Testis (tissue), 3 donors: Measurements from ENCODE around the gene MYO1D. TPM values are rescaled to one million over a fixed set of nuclear protein-coding genes. Genes with fewer than 3 reads are reported as not detected.

Experiments used
- DNase-seq: peaks from one replicate; pipeline ENCODE4 v3.0.0-alpha.2; 2019
- H3K27ac ChIP-seq, 2 donors: fragments of 200-600 bp; sonication (generic); one replicate each; pipeline ENCODE4 v1.5.1; 2019
- H3K27me3 ChIP-seq: fragments of 200-600 bp; sonication (generic); one replicate; pipeline ENCODE4 v1.5.1; 2019
- H3K36me3 ChIP-seq: fragments of 200-600 bp; sonication (generic); one replicate; pipeline ENCODE4 v1.5.1; 2017; ENCODE audit warnings: low read depth; ENCODE audit errors: missing control alignments
- H3K4me1 ChIP-seq: fragments of 200-600 bp; sonication (generic); one replicate; pipeline ENCODE4 v1.5.1; 2019
- H3K4me3 ChIP-seq, 2 donors: fragments of 200-600 bp; sonication (generic); one replicate each; pipeline ENCODE4 v1.5.1; 2017 to 2019
- H3K9me3 ChIP-seq: fragments of 200-600 bp; sonication (generic); one replicate; pipeline ENCODE4 v1.5.1; 2017
- POLR2A ChIP-seq: fragments of 450-650 bp; IDR thresholded peaks from one replicate; pipeline ENCODE4 v1.6.1; 2017; ENCODE audit warnings: antibody characterized with exemption, mild to moderate bottlenecking, moderate library complexity
- WGBS, 2 donors: methylation state at CpG; one replicate each; pipeline ENCODE4 v1.1.5; 2018; 5-methylcytosine and 5-hydroxymethylcytosine counted together
- intact Hi-C: fragments of 100-400 bp; cut with DNase I; formaldehyde crosslinking; loops from one replicate; pipeline ENCODE4 v1.15.1; 2023; ENCODE audit warnings: low total_unique reads
- polyA plus RNA-seq: library from polyadenylated mRNA; stranded (reverse); fragments of 350-450 nt; fragmentation: Illumina TruSeq; extraction: RNeasy Lipid Tissue Mini Kit (QIAGEN cat#74804); gene quantifications from one replicate; pipeline ENCODE4 v1.2.3, GENCODE V29; 2014; ENCODE audit warnings: low read depth, low replicate concordance; ENCODE audit not compliant: insufficient read depth
- total RNA-seq, 2 donors: library from RNA; depleted of rRNA; stranded (reverse); fragments of >200 nt; gene quantifications; one replicate each; pipeline ENCODE4 v1.2.3, GENCODE V29; 2016
- TF ChIP-seq, protein P1 (sequence below), 3 experiments: fragments of 450-650 bp in 2 of 3; fragments of 200-600 bp in 1 of 3; sonication (generic) in 1 of 3; IDR thresholded peaks; one replicate each; pipeline ENCODE4 v1.5.1; 2016 to 2019; ENCODE audit warnings: antibody characterized with exemption in 3 of 3, mild to moderate bottlenecking in 2 of 3, moderate library complexity in 1 of 3

MYO1D gene
- total and polyA plus RNA-seq, 3 donors from 2014 or later, result 29.5 to 34.1 (median 33.6) TPM

DNA sequence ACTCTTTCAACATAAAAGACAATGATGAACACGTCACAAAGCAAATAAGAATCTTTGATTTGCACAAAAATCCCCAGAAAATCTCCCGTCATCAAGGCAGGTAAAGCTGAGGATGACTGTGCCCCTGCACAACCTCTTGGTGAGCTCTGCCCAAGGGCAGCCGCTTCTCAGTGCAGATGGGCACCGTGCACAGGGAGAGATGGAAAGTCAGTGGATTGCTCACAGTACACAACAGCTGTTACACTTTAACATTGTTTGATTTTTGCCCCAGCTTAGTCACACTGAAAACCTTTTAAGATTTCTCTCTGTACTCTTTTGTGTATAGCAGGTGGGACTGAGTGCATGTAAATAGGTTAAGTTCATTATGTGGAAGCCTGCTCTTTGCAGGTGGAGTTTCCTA, 285.9 kb downstream of the MYO1D start:
- H3K4me1 ChIP-seq, result no peaks in the 10 kb centered on the region
- no peaks in the 10 kb centered on the region for H3K9me3 ChIP-seq
- H3K27ac ChIP-seq, result no peak overlapping the region
- TF ChIP-seq, protein P1, sequence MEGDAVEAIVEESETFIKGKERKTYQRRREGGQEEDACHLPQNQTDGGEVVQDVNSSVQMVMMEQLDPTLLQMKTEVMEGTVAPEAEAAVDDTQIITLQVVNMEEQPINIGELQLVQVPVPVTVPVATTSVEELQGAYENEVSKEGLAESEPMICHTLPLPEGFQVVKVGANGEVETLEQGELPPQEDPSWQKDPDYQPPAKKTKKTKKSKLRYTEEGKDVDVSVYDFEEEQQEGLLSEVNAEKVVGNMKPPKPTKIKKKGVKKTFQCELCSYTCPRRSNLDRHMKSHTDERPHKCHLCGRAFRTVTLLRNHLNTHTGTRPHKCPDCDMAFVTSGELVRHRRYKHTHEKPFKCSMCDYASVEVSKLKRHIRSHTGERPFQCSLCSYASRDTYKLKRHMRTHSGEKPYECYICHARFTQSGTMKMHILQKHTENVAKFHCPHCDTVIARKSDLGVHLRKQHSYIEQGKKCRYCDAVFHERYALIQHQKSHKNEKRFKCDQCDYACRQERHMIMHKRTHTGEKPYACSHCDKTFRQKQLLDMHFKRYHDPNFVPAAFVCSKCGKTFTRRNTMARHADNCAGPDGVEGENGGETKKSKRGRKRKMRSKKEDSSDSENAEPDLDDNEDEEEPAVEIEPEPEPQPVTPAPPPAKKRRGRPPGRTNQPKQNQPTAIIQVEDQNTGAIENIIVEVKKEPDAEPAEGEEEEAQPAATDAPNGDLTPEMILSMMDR (IDR thresholded peaks at IDR 0.05), result no peak
- TF ChIP-seq POLR2A, result no peak
- no peak overlapping the region for H3K4me3 ChIP-seq
- H3K36me3 ChIP-seq, result no peaks in the 10 kb centered on the region
- intact Hi-C loops, result no loop called here
- 69 to 96% methylated on average over 4 of the region's 4 CpGs for WGBS, 2 donors
- no peak for DNase-seq
- no peaks in the 10 kb centered on the region for H3K27me3 ChIP-seq

DNA sequence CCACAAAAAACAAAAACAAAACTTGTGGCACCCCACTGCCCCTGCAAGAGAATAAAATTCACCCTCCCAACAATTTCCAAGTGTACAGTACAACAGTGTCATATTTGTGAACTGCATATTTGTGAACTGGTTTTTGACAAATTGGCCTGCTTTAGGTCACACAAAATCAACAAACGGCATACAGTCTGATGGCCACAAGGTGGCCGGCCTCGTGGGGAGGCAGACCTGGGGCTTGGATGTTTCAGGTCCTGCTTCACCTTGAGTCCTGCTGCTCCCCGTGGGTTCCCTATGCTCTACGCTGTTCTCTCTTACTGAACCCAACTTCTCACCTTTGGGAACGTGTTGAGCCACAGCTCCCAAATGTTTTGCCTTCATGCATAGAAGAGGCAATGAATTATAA, 287.9 kb downstream of the MYO1D start:
- no peaks in the 10 kb centered on the region for H3K4me1 ChIP-seq
- intact Hi-C loops, result no loop called here
- WGBS, 2 donors, result 87% methylated on average over 6 of the region's 6 CpGs
- H3K27me3 ChIP-seq, result no peaks in the 10 kb centered on the region
- H3K36me3 ChIP-seq, result no peaks in the 10 kb centered on the region
- H3K4me3 ChIP-seq, result no peak overlapping the region
- no peak overlapping the region for H3K27ac ChIP-seq
- no peaks in the 10 kb centered on the region for H3K9me3 ChIP-seq
- TF ChIP-seq, protein P1 (IDR thresholded peaks at IDR 0.05), result no peak
- TF ChIP-seq POLR2A, result no peak
- DNase-seq, result no peak

DNA sequence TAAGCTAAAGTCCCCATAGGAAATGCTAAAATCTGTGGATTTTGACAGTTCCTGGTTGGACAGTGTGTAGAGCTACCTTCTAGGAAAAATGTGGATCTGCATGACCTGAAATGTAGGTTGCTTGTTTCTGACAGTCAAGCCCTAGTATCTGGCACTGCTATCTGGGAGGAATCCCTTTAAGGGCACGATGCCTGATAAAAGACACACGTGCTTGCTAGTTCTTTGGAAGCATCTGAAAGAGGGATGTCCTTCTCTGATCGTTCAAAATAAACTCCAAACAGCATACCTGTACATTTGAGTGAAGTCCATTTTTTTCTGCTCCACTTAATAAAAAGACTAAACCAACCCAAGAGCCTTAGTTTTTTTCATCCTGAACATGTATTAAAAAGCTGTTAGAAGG, 288.8 kb downstream of the MYO1D start:
- TF ChIP-seq POLR2A, result no peak
- TF ChIP-seq, protein P1 (IDR thresholded peaks at IDR 0.05), result no peak
- Histone ChIP-seq H3K36me3 (no peaks in the 10 kb centered on the region), H3K4me3 (no peak overlapping the region), H3K27me3 (no peaks in the 10 kb centered on the region), H3K4me1 (no peaks in the 10 kb centered on the region), H3K9me3 (no peaks in the 10 kb centered on the region), H3K27ac (no peak overlapping the region)
- 58% methylated on average over 3 of the region's 3 CpGs for WGBS, 2 donors
- intact Hi-C loops, result no loop called here
- DNase-seq, result no peak

DNA sequence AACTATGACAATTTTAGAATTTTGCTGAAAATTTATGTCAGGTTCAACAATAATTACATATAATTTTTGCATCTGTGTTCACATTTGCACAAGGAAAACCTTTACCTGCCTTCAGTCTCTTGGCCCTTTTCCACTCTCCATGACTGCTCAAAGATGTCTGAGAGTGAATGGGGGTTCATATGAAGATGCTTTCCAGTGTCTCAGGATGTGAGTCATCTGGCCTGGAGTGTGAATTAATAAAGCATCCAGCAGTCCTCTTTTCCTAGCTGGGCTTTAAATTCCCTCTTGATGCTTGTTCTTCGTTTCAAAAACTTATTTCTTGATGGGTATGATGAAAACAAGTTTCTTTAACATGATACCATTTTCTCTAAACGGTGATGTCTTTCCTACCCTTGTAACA, 290.3 kb downstream of the MYO1D start:
- H3K9me3 ChIP-seq, result no peaks in the 10 kb centered on the region
- no peak for DNase-seq
- no peaks in the 10 kb centered on the region for H3K4me1 ChIP-seq
- WGBS, 2 donors, result 78 to 89% methylated on average over 2 of the region's 2 CpGs
- intact Hi-C loops, result no loop called here
- no peaks in the 10 kb centered on the region for H3K27me3 ChIP-seq
- H3K27ac ChIP-seq, result no peak overlapping the region
- no peaks in the 10 kb centered on the region for H3K36me3 ChIP-seq
- no peak overlapping the region for H3K4me3 ChIP-seq
- TF ChIP-seq POLR2A, result no peak
- TF ChIP-seq, protein P1 (IDR thresholded peaks at IDR 0.05), result no peak

DNA sequence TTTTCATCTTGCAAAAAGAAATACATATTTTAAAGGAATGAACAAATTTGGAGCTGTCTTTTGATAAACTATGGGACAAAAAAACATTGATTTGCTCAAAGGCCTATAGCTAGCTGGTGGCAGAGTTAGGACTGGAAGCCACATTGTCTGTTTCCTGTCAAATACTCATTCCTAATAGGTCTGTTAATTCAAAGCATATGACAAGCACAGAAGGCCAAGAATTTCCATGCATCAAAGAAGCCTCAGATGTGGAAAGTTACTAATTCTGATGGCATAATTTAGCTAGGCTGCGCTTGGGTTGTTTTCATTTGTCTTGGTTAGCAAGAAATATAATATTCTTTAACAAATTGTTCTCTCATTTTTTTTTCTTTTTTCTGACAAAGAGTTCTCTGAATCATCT, 292.1 kb downstream of the MYO1D start:
- Histone ChIP-seq H3K36me3 (no peaks in the 10 kb centered on the region), H3K9me3 (no peaks in the 10 kb centered on the region), H3K27ac (no peak overlapping the region), H3K27me3 (no peaks in the 10 kb centered on the region), H3K4me3 (no peak overlapping the region), H3K4me1 (no peaks in the 10 kb centered on the region)
- no peak for DNase-seq
- TF ChIP-seq, protein P1 (IDR thresholded peaks at IDR 0.05), result no peak
- no peak for TF ChIP-seq POLR2A
- intact Hi-C loops, result no loop called here
- WGBS, 2 donors, result 89 to 97% methylated on average over 1 of the region's 1 CpG
